ENCODE measurements around the gene CREB3L2.

Gene CREB3L2

GRCh38 chr7:137904833-137905232, 97.1 kb downstream of the CREB3L2 start:
- TF ChIP-seq, protein P1, sequence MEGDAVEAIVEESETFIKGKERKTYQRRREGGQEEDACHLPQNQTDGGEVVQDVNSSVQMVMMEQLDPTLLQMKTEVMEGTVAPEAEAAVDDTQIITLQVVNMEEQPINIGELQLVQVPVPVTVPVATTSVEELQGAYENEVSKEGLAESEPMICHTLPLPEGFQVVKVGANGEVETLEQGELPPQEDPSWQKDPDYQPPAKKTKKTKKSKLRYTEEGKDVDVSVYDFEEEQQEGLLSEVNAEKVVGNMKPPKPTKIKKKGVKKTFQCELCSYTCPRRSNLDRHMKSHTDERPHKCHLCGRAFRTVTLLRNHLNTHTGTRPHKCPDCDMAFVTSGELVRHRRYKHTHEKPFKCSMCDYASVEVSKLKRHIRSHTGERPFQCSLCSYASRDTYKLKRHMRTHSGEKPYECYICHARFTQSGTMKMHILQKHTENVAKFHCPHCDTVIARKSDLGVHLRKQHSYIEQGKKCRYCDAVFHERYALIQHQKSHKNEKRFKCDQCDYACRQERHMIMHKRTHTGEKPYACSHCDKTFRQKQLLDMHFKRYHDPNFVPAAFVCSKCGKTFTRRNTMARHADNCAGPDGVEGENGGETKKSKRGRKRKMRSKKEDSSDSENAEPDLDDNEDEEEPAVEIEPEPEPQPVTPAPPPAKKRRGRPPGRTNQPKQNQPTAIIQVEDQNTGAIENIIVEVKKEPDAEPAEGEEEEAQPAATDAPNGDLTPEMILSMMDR (IDR thresholded peaks at IDR 0.05), result no peak
- TF ChIP-seq ZFX (IDR thresholded peaks at IDR 0.05; ENCODE audit: borderline replicate concordance), result no peak
- H3K27ac ChIP-seq, result no peak overlapping the region

DNA sequence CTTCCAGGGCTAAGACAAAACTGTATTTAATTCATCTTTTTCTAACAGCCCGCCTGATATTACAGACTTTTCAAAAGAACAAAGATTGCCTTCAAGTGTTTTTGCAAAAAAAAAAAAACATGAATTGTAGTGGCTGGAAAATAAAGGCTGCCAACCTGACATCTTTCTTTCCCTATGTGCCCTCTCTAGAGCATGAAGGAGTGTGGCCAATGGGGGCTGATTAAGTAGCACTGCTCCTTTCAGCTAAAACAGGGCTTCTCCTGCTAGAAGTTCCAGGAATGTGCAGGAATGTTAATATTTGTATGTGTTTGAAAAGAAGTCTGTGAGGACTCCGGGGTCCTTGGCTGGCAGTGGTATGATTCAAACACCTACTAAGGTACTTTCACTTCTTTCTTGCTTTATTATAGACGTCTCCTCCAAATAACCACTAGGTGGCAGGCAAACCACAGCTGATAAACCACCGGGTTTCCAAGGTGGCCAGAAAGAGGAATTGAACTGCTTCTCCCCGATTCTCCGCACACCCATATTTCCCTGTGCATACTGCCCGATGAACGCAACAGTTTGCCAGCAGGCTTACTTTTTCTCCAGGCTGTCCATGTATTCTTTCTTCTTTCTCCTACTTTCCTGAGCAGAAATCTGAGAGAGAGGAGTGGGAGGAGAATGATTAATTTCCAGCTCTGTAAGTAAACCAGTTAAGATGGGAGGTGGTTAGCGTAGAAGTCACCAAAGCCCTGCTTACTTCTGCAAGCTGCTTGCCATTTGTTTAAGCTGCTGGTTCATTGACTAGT, 98.3 kb downstream of the CREB3L2 start:
- TF ChIP-seq ZFX (IDR thresholded peaks at IDR 0.05; ENCODE audit: borderline replicate concordance), result no peak
- TF ChIP-seq, protein P1 (IDR thresholded peaks at IDR 0.05), result peak; percentile 89
- peak overlapping the region; percentile 35; the same call in 1 of the 2 replicates for H3K27ac ChIP-seq

DNA sequence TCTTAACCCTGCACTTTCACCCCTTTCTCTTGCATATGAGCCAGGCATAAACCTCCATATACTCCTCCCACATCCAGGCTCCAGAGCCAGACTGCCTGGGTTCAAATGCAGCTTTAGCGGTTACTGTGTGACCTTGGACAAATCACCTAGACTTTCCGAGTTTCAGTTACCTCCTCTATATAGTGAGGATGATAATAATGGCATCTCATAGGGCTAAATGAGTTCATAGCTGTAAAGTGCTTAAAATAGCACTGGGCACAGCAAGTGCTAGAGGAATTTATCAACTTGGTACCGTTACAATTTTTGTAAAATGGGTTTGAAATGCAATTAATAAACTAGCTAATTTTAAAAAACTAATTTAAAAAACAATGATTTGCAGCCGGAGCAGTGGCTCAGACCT, 101.7 kb downstream of the CREB3L2 start:
- TF ChIP-seq, protein P1 (IDR thresholded peaks at IDR 0.05), result no peak
- TF ChIP-seq ZFX (IDR thresholded peaks at IDR 0.05; ENCODE audit: borderline replicate concordance), result no peak
- no peak overlapping the region for H3K27ac ChIP-seq

- TF ChIP-seq ZFX (IDR thresholded peaks at IDR 0.05; ENCODE audit: borderline replicate concordance), result no peak
- TF ChIP-seq, protein P1 (IDR thresholded peaks at IDR 0.05), result peak; percentile 96
- no peak overlapping the region for H3K27ac ChIP-seq
Measured at GRCh38 chr7:137898839-137899721, 102.8 kb downstream of the CREB3L2 start.

GRCh38 chr7:137895301-137896221, 106.3 kb downstream of the CREB3L2 start:
- H3K27ac ChIP-seq, result no peak overlapping the region
- TF ChIP-seq, protein P1 (IDR thresholded peaks at IDR 0.05), result no peak
- no peak for TF ChIP-seq ZFX (IDR thresholded peaks at IDR 0.05; ENCODE audit: borderline replicate concordance)

DNA sequence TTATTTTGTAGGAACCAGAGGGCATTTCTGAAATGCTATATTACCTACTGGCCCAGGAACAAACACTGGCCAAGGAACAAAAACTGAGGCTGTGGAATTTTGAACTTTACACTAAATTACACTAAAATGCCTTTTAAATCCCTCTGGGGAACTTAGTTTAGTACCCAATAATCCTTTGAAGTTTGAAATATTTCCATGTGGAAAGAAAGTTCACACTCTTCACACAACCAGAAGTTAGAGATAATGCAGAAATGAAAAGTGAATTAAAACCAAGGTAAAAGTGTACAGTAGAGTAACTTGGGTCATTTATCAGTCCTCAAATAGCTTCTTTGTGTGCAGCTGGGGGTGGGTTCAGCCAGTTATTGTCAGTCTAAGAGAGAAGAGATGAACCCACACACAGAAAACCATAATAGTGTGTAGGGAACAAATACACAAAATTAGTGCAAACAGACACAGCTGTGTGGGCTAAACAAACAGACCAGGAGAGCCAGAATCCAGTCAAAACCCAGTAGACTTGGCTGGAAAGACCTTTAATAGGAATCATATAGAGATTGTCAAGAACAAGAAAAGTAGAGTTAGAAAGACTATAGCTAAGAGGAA, 108.6 kb downstream of the CREB3L2 start:
- H3K27ac ChIP-seq, result no peak overlapping the region
- TF ChIP-seq, protein P1 (IDR thresholded peaks at IDR 0.05), result no peak
- no peak for TF ChIP-seq ZFX (IDR thresholded peaks at IDR 0.05; ENCODE audit: borderline replicate concordance)
